Endothelial cell of umbilical vein (primary cell): ENCODE data around the gene CDC42EP4. TPM values are rescaled to one million over a fixed set of nuclear protein-coding genes. Genes with fewer than 3 reads are reported as not detected.

Experiments
- BruUV-seq: library from RNA; stranded (reverse); fragments of 400-500 nt; replicated peaks from 2 replicates; lab custom pipeline; 2021; lab: Mats Ljungman, UMichigan
- CTCF ChIA-PET: fragments of 300-600, 350-600 bp; sonication (Branson Sonifier 250); formaldehyde crosslinking; loops from one replicate; lab custom pipeline; 2021; ENCODE audit warnings: antibody characterized with exemption, inconsistent platforms; lab: Charles Lee
- POLR2A ChIA-PET: fragments of 300-600, 350-600 bp; sonication (Branson Sonifier 250); formaldehyde crosslinking; loops from one replicate; lab custom pipeline; 2021; ENCODE audit warnings: antibody characterized with exemption, inconsistent platforms; lab: Charles Lee
- DNase-seq: peaks from one replicate; pipeline ENCODE4 v3.0.0-alpha.2; 2011; ENCODE audit warnings: low read depth, low spot score
- FAIRE-seq: peaks from 2 replicates; lab custom pipeline; 2011; peaks lifted over from hg19 to GRCh38; lab: Jason Lieb, UNC
- H2AFZ ChIP-seq: 2 replicates; pipeline ENCODE4 v1.6.0; 2012; ENCODE audit warnings: low read depth, low read length, control low read depth, inconsistent platforms
- H3K27ac ChIP-seq: 2 replicates; pipeline ENCODE4 v1.5.1; 2011; ENCODE audit warnings: low read depth, mild to moderate bottlenecking, control low read depth, low read length, moderate library complexity; ENCODE audit not compliant: insufficient read depth
- H3K27me3 ChIP-seq, 2 experiments: 2 replicates each; pipeline versions ENCODE4 v1.6.0 to v1.6.1; 2011; ENCODE audit warnings: low read length in 2 of 2, mixed read lengths in 1 of 2; ENCODE audit not compliant: control insufficient read depth in 2 of 2, insufficient read depth in 2 of 2
- H3K36me3 ChIP-seq, 2 experiments: 2 replicates in 1 of 2; 3 replicates in 1 of 2; pipeline ENCODE4 v1.5.1; 2011; ENCODE audit warnings: low read length in 2 of 2, mild to moderate bottlenecking in 1 of 2, moderate library complexity in 1 of 2; ENCODE audit not compliant: control insufficient read depth in 2 of 2, insufficient read depth in 2 of 2; ENCODE audit errors: extremely low read depth in 1 of 2
- H3K4me1 ChIP-seq: 3 replicates; pipeline ENCODE4 v1.5.1; 2011; ENCODE audit warnings: mild to moderate bottlenecking, low read length; ENCODE audit not compliant: control insufficient read depth, insufficient read depth; ENCODE audit errors: extremely low read depth
- H3K4me2 ChIP-seq: 2 replicates; pipeline ENCODE4 v1.6.1; 2011; ENCODE audit warnings: low read length, control low read depth, mixed read lengths; ENCODE audit not compliant: insufficient read depth
- H3K4me3 ChIP-seq, 3 experiments: fragments of 200-600 bp in 1 of 3; sonication (generic), shearing (Covaris generic) in 1 of 3; replicated peaks in 1 of 3; 2 replicates each; pipeline ENCODE4 v1.5.1; 2011 to 2016; ENCODE audit warnings: control low read depth in 3 of 3, low read length in 3 of 3, mild to moderate bottlenecking in 2 of 3, inconsistent platforms in 1 of 3, low read depth in 1 of 3, moderate library complexity in 1 of 3; ENCODE audit not compliant: insufficient read depth in 1 of 3
- H3K79me2 ChIP-seq: 2 replicates; pipeline ENCODE4 v1.6.0; 2012; ENCODE audit warnings: low read length, inconsistent platforms; ENCODE audit not compliant: control insufficient read depth, insufficient read depth
- H3K9ac ChIP-seq: replicated peaks from 2 replicates; pipeline ENCODE3; 2011; ENCODE audit warnings: low read length, control low read depth; ENCODE audit not compliant: insufficient read depth; ENCODE audit errors: extremely low read depth
- H3K9me1 ChIP-seq: replicated peaks from 3 replicates; pipeline ENCODE4 v1.6.0; 2011; ENCODE audit warnings: mild to moderate bottlenecking, low read length; ENCODE audit not compliant: control insufficient read depth, insufficient read depth; ENCODE audit errors: extremely low read depth
- H3K9me3 ChIP-seq: replicated peaks from 2 replicates; pipeline ENCODE4 v1.5.1; 2012; ENCODE audit warnings: low read length, inconsistent platforms; ENCODE audit not compliant: control insufficient read depth, insufficient read depth
- H4K20me1 ChIP-seq: replicated peaks from 2 replicates; pipeline ENCODE3; 2011; ENCODE audit warnings: mild to moderate bottlenecking, low read length; ENCODE audit not compliant: control insufficient read depth, insufficient read depth; ENCODE audit errors: extremely low read depth
- EZH2 ChIP-seq: IDR thresholded peaks from 2 replicates; pipeline ENCODE4 v1.6.1; 2012; ENCODE audit warnings: borderline replicate concordance, low read depth, mild to moderate bottlenecking, moderate library complexity, low read length, inconsistent platforms; ENCODE audit not compliant: severe bottlenecking
- JUN ChIP-seq: IDR thresholded peaks from 2 replicates; pipeline ENCODE4 v1.6.1; 2011; ENCODE audit warnings: borderline replicate concordance, low read depth; ENCODE audit not compliant: insufficient read length, insufficient read depth
- MYC ChIP-seq: IDR thresholded peaks from one replicate; pipeline ENCODE4 v1.6.1; 2011; ENCODE audit warnings: mild to moderate bottlenecking, low read depth, low read length
- POLR2AphosphoS5 ChIP-seq: IDR thresholded peaks from 2 replicates; pipeline ENCODE4 v1.6.1; 2012; ENCODE audit warnings: low read depth, mild to moderate bottlenecking, control low read depth, low read length, moderate library complexity; ENCODE audit not compliant: insufficient read depth
- dilution Hi-C: fragments of 300-500 bp; cut with MboI; formaldehyde crosslinking; loops from one replicate; pipeline ENCODE4 v1.15.0; 2019; ENCODE audit warnings: low sequenced_read_pairs; ENCODE audit not compliant: extremely low pct_ligation_motif_present
- intact Hi-C: fragments of 100-400 bp; cut with micrococcal nuclease; formaldehyde crosslinking; loops from one replicate; pipeline ENCODE4 v1.10.0; 2022
- polyA plus RNA-seq, 4 experiments: library from polyadenylated mRNA; depleted of rRNA in 3 of 4; stranded (reverse) in 3 of 4; unstranded in 1 of 4; fragments of >200 nt; gene quantifications; 2 replicates each; pipeline versions ENCODE4 v1.2.1 to v1.2.3, GENCODE V29; 2011 to 2012; ENCODE audit warnings: missing spikeins in 1 of 4
- total RNA-seq: library from RNA; stranded (reverse); gene quantifications from 2 replicates; pipeline ENCODE4 v1.2.3, GENCODE V29; 2021
- TF ChIP-seq, protein P1 (sequence below), 2 donors: IDR thresholded peaks; 1 replicate in 1 of 2; 2 replicates in 1 of 2; pipeline ENCODE4 v1.5.1; 2011; ENCODE audit warnings: low read length in 2 of 2, mild to moderate bottlenecking in 2 of 2, moderate library complexity in 2 of 2, control low read depth in 1 of 2, inconsistent platforms in 1 of 2, low read depth in 1 of 2; ENCODE audit not compliant: insufficient read depth in 1 of 2; ENCODE audit errors: extremely low read depth in 1 of 2
- TF ChIP-seq, protein P2 (sequence below): IDR thresholded peaks from 2 replicates; pipeline ENCODE4 v1.6.1; 2011; ENCODE audit not compliant: insufficient read depth, insufficient read length

The CDC42EP4 gene
- total and polyA plus RNA-seq, 2 donors (not counting 3 experiments of a cell fraction or from before 2014, with no cell fraction given) = 11.4 to 19.6 TPM

DNA sequence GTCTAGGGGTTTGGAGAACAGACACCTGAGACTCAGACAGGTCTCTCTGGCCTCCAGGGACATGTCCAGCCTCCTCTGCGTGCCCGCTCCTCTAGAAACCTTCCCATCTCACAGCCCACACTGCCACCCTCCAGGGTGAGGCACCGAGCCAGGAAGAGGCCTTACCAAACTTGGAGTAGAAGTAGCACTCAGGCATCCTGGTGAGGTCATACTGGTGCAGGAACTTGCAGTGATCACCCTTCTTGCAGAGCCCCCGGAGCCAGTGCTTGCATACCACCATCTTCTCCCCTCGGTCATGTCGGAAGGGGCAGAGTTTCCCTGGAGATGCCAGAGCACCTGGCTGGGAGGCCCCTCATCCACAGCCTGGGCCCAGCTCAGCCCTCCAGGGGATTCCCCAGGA lies 54.3 kb downstream of the CDC42EP4 start:
- no peak overlapping the region for H3K4me2 ChIP-seq
- BruUV-seq = no TSS peak

More for the DNA sequence above, 54.3 kb downstream of the CDC42EP4 start:
- H3K36me3 ChIP-seq = no peaks in the 10 kb centered on the region
- DNase-seq (no peak), FAIRE-seq (no peak)
- POLR2A ChIA-PET = no interaction called here
- H3K9me1 ChIP-seq = no peaks in the 10 kb centered on the region
- TF ChIP-seq, protein P1, sequence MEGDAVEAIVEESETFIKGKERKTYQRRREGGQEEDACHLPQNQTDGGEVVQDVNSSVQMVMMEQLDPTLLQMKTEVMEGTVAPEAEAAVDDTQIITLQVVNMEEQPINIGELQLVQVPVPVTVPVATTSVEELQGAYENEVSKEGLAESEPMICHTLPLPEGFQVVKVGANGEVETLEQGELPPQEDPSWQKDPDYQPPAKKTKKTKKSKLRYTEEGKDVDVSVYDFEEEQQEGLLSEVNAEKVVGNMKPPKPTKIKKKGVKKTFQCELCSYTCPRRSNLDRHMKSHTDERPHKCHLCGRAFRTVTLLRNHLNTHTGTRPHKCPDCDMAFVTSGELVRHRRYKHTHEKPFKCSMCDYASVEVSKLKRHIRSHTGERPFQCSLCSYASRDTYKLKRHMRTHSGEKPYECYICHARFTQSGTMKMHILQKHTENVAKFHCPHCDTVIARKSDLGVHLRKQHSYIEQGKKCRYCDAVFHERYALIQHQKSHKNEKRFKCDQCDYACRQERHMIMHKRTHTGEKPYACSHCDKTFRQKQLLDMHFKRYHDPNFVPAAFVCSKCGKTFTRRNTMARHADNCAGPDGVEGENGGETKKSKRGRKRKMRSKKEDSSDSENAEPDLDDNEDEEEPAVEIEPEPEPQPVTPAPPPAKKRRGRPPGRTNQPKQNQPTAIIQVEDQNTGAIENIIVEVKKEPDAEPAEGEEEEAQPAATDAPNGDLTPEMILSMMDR (IDR thresholded peaks at IDR 0.05; ENCODE audit: extremely low read depth in 1 of 2, insufficient read depth in 1 of 2, low read depth in 1 of 2, low read length in 2 of 2) = no peak
- TF ChIP-seq JUN (no peak), POLR2AphosphoS5 (no peak), MYC (no peak), EZH2 (no peak)
- TF ChIP-seq, protein P2, sequence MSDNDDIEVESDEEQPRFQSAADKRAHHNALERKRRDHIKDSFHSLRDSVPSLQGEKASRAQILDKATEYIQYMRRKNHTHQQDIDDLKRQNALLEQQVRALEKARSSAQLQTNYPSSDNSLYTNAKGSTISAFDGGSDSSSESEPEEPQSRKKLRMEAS = no peak
- H3K27ac ChIP-seq = no peak overlapping the region
- H3K4me1 ChIP-seq = no peaks in the 10 kb centered on the region
- no peaks in the 10 kb centered on the region for H3K27me3 ChIP-seq
- no peaks in the 10 kb centered on the region for H3K79me2 ChIP-seq
- H3K4me3 ChIP-seq = no peak overlapping the region
- H4K20me1 ChIP-seq = no peaks in the 10 kb centered on the region
- CTCF ChIA-PET = interaction anchor here (11.8 kb wide), 1 partner anchor 114 kb away, joined by 376 read pairs; no protein-coding TSS in a partner anchor
- no peak overlapping the region for H3K9ac ChIP-seq
- no peaks in the 10 kb centered on the region for H3K9me3 ChIP-seq
- H2AFZ ChIP-seq = no peak overlapping the region
- intact Hi-C loops (no loop called here), dilution Hi-C loops (no loop called here)
